A673 (cell line): Measurements from ENCODE around the gene RGP1.

ENCODE experiments used
- CTCF ChIP-seq: fragments of 300-800, 200-600 bp; sonication (generic); conservative IDR thresholded peaks from 2 replicates; pipeline ENCODE4 v1.5.1; 2017; ENCODE audit warnings: low read depth, mild to moderate bottlenecking, antibody characterized with exemption, low read length, moderate library complexity, mixed read lengths
- EZH2 ChIP-seq: fragments of 200-600 bp; sonication (generic); IDR thresholded peaks from 2 replicates; pipeline ENCODE4 v1.6.1; 2017; ENCODE audit warnings: borderline replicate concordance, low read depth, mild to moderate bottlenecking, mixed read lengths, antibody characterized with exemption, low read length; ENCODE audit not compliant: poor library complexity, severe bottlenecking

GRCh38 chr9:35755071-35755470 is 6.0 kb downstream of the RGP1 start:
- no peak for TF ChIP-seq CTCF
- TF ChIP-seq EZH2: no peak
